Lung microvascular endothelial cell (primary cell): ENCODE results near the gene MPEG1. TPM values are rescaled to one million over a fixed set of nuclear protein-coding genes. Genes with fewer than 3 reads are reported as not detected.
A peak's percentile ranks its signal among the peaks of the same experiment; 100 is the strongest.

ENCODE experiments used
- DNase-seq, 2 donors: peaks; one replicate each; pipeline versions ENCODE4 v3.0.0 to v3.0.0-alpha.2; 2010; ENCODE audit warnings: low read depth in 2 of 2
- total RNA-seq: library from RNA; depleted of rRNA; stranded (reverse); fragments of >200 nt; gene quantifications from 2 replicates; pipeline ENCODE4 v1.2.1, GENCODE V29; 2014

The MPEG1 gene, protein sequence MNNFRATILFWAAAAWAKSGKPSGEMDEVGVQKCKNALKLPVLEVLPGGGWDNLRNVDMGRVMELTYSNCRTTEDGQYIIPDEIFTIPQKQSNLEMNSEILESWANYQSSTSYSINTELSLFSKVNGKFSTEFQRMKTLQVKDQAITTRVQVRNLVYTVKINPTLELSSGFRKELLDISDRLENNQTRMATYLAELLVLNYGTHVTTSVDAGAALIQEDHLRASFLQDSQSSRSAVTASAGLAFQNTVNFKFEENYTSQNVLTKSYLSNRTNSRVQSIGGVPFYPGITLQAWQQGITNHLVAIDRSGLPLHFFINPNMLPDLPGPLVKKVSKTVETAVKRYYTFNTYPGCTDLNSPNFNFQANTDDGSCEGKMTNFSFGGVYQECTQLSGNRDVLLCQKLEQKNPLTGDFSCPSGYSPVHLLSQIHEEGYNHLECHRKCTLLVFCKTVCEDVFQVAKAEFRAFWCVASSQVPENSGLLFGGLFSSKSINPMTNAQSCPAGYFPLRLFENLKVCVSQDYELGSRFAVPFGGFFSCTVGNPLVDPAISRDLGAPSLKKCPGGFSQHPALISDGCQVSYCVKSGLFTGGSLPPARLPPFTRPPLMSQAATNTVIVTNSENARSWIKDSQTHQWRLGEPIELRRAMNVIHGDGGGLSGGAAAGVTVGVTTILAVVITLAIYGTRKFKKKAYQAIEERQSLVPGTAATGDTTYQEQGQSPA
- total RNA-seq, result not detected in 2 replicates

DNA sequence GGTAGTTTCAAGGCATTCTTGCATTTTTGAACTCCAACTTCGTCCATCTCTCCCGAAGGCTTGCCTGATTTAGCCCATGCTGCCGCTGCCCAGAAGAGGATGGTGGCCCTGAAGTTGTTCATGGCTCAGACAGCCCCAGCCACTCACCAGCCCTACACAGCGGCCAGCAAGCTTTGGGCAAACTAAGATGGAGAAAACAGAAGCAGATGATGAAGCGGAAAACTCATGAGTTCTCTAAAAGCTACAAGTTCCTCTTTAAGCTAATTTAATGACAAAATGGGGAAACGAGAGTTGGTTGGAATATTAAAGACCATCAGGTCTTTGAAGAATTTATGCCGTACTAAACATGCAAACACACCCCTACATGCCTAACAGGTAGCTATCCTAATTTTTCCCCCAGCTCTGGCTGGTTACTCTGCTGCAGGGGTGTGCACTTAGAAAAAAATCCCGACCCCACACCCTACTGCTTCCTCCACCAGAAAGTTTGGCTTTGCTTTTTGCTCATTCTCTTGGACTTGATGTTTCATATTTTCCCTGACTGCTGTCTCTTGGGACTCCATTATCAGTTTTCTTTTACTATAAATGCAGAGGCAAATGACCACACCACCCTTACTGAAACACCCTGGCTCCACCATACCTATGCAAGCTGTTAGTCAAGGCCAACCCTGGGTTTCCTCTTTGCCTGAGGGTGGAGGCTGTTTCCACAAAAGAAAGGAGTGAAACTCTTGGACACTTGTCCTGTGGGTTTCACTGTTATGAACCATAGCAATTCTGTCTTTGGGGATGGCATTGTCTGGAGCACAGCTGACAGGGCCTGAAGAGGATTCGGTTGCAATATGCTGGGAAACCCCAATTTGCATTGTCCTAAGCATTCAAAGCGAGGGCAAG lies at the start of gene MPEG1:
Gene MPEG1, minus strand, starts transcription at position 184 of the 888 bp plus-strand sequence. Its CDS starts 62 bp downstream, at position 122.
- no peak for DNase-seq

DNA sequence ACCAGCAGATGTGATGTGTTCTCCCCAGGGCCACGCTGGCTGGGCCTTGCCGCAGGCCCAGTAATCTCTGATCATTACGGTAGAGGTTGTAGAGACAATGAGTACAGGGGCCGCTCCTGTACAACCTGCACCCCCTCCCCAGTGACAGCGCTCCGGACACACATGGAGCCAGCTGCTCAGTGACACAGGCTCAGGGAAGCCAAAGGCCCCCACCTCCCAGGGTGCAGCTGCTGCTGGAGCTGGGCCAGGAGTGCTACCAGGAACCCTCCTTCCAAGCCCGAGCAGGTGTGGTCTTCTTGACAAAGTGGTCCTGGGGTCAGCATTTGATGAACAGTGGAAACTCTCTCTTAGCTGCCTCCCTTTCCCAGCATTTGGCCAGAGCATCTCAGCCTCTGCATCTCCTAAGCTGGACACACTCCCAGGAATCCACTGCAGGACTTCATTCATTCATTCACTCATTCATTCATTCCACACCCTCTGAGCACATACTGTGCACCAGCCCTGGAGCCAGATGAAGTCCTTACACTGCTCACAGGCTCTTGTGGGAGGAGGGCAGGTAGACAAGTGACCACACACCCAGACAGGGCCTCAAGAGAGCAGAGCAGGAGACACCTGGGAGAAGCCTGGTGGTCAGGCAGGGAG lies 49.6 kb upstream of the MPEG1 start:
- DNase-seq, result no peak

DNA sequence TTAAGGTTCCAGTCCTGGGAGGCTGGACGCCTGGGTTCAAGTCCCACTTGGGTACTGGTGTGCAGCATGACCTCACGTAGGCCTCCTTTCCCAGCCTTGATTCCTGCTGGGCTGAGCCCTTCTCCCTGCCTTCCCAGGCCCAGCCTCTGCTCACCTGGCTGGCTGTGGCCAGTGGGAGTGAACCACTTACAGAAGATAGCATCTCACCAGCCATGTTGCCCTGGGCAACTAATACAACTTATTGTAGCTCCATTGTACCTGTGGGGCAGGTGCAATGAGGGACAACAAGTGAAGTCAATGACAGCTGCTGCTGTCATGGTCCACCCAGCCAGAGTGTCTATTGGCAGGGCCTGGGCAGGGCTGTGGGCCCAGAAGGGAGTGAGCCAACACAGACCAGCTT lies 48.4 kb upstream of the MPEG1 start:
- no peak for DNase-seq

DNA sequence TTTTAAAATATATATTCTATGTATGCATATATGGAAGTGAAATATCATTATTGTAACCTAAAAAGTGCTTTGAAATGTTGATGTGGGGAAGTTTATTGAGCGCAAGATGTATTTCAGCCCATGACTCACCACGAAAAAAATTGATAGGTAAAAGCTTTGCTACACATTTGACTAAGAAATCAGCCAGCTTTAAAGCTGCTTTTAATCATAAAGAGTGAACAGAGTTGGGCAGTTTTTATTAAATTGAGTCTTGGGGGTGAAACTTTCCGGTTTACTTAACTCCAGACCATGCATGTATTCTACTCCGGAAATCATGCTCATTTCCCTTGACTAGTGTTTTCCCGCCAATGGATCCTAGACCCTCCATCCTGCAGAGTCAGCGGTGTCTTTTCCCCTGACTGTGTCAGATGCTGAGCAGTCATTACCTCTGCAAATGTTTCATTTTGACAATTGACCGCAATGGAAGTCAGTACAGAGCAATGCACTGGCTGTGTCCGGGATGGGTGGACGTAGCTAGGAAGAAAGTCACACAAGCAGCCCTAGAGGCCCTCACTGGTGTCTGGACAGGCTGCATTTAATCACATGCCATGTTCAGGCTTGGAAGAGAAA lies 47.2 kb upstream of the MPEG1 start:
- DNase-seq, result peak in 1 of 2 donors; percentile 51

DNA sequence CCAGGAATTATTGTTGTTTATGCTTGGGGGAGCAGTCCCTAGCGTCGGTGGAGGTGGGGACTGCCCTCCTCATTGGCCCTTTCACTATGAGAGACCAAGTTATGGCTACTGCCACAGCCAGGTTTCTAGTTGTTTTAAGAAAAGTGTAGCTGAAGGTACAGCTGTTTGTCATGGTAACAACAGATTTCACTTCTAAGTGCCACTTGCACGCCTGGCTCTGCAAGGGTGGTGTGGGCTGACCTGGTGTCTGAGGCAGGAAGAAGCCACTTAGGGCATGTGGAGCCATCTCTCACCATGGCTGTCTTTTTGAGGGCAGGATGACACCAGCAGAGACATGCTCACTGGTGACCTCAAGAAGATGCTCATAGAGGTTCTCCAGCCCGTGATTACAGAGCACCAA lies 46.3 kb upstream of the MPEG1 start:
- no peak for DNase-seq

DNA sequence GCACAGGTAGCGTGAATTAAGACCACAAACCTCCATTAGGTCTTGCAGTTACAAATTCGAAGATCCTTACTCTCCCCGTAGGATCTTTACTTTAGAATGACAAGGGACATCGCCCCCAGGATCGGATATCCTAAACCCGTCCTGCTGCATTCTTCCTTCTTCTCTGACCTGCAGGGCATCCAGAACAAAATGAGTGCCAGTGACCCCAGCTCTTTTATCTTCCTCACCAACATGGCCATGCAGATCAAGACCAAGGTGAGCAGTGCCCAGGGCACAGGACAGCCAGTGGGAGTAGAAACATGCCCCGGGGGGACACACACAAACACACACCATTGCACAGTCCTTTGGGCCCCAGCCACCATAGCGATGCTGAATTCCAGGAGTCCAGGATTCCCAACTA lies 42.6 kb upstream of the MPEG1 start:
- no peak for DNase-seq

DNA sequence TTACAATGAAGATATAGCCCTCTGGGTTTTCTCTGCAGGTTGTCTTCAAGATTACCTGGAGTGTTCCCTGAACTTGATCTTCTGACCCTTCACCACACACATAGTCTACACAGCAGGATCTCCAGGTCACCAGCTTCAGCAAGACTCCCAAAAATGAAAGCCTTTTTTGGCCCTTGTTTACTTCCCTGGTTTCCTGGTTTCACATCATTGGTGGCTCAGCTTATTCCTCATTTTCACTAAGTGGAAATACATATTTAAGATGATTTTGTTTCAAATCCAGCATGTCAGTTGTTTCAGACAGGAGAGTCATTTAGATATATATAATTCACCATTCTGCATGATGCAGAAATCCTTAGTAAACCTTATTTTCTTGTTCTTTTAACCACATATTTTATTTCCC lies 41.6 kb upstream of the MPEG1 start:
- DNase-seq, result no peak

DNA sequence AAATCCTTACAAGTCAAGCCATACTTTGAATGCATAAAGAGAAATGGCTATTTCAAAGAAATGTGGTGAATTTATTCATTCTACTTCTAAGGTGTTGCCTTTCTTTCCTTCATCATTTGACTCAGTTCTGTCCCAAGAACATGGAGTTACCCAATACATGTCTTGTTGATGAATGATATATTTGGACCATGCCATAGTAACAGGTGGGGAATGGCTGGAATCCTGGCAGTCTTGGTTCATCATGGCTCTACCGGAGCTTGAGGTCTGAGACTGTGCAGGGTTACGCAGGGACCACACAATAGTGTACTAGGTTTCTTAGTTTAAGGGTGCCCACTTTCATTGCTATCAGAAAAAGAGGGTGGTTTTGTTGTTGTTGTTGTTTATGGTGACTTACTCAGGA lies 40.3 kb upstream of the MPEG1 start:
- DNase-seq, result no peak

DNA sequence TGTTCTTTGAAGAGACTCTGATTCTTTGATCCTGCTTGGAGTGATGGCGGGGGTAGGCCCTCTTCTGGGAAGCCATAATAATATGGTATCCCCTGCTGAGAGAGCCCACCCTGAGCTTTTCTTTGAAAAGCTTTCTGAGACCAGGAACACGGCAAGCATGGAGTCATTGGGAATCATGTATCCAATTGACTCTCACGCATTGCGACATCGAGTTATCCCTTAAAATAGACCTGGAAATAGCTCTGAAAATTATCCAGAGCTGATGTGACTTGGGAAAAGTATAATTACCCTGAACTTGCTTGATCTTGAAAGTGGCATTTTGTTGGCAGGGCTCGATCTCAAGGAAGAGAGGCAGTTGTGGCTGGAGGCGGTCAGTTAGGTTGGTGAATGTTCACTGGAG lies 36.8 kb upstream of the MPEG1 start:
- no peak for DNase-seq

DNA sequence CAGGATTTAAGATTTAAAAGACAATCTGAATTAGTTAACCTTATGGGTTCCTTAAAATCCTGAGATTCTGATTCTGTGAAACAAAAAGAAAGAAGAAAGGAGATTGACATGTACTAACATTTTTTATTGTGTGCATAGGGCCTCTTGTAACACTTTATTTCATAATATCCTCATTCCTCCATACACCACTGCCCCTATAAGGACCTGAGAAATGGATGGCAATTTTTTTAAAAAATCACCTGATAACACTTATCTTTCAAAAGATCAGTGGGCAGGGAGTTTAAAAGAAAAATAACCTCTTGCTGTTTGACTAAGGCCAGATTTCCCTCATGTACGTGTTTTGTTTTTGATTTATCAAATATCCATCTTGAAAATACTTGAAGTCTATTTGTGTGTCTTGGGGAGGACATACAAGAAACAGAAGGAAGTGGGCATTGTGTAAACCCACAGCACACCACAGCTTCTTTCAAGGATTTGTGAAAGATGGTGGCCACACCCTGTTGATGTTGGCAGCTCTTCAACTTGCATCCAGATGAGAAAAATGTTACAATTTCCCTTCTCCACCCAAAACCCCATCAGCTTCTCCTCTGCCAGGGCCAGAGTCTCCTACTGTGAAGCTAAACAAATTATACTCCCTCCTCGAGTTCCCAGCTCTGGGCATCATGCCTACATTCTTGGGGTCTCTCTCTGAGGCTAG lies 35.0 kb upstream of the MPEG1 start:
- DNase-seq, result peak in 1 of 2 donors; percentile 11

DNA sequence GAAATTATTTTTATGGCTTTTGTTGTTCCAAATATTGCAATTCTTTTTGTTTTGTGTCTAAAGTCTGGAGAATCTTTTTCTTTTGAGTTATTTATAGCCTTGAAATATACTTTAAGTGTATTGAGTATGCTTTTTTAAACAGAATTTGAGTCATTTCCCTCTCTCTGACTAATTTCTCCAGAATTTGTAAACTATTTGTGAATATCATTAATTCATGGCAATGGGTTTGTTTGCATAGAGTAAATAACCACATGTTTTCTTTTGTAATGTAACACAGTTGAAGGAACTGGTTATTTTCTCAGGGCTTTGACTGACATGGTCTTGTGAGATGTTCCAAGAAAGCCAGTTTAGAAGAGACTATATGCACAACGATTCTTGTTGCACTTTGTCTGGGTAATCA lies 30.9 kb upstream of the MPEG1 start:
- DNase-seq, result peak in 1 of 2 donors; percentile 26

DNA sequence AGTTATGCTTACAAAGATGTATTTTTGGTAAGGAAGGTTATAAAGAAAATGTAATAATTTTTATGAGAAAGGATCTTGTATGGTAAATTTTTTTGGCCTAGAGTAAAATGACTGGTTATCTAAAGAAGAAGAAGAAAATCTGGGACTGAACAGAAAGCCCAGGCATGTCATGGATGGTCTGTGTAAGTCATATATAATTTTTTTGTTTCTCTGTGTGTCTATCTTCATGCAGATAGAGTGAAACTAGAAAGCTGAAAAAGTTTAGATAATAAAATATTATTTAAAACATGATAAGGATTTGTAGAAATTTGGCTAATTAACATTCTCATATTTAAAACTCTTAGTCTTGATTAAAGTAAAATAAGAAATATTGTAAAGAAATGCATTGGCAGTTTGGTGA lies 27.6 kb upstream of the MPEG1 start:
- no peak for DNase-seq

DNA sequence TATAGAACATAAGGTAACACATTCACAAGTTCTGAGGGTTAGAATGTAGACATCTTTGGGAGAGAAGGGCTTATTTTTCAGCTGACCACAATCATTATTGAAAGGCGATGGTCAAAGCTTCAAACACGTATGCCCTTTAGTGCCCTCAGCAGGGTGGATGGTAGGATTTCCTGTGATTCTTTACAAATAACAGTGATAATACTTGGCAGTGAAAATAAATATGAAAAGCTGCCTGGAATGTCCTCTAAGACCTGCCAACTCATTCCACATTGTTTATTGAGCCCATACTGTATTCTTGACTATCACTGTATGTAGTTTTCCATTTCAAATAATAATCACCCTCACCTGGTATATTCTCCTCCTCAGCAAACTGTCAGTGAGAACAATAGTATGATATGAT lies 13.7 kb upstream of the MPEG1 start:
- peak; percentile 33 to 81 for DNase-seq

DNA sequence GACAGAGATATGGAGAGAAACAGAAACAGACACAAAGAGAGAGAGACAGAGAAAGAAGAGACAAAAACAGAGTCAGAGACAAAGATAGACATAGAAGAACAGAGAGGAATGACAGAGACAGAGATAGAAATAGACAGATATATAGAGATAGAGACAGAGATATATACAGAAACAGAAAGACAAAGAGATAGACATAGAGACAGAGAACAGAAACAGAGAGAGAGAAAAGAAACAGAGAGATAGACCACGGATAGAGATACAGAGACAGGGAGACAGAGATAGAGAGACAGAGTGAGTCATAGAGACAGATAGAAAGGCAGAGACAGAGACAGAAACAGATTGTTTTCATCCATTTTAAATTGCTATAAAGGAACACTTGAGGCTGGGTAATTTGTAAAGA lies 12.3 kb upstream of the MPEG1 start:
- DNase-seq, result no peak

DNA sequence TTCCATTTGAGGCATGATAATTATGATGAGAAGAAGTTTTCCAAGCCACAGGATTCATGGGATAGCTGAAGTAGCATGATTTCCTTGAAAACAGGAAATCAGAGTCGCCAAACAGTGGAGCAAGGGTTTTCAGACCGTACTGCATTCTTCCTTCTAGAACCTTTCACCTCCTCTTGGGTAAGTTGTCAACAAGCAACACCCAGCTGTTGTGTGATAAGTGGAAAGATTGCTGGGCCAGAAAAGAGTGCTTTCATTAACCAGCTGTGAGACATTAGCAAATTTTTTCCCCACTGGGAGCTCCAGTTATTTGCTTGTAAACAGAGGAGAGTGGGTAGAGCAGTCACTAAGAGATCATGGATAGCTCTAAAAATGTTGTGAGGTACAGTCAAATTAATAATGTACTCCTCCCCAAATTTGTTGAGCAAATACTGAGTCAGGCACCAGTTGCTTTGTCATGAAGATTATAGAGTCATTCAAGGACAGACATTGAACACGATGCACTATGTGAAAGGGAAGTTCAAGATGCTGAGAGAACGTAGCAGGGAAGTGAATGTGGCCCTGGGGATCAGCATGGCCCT lies 11.7 kb upstream of the MPEG1 start:
- DNase-seq, result peak; percentile 36 to 46

DNA sequence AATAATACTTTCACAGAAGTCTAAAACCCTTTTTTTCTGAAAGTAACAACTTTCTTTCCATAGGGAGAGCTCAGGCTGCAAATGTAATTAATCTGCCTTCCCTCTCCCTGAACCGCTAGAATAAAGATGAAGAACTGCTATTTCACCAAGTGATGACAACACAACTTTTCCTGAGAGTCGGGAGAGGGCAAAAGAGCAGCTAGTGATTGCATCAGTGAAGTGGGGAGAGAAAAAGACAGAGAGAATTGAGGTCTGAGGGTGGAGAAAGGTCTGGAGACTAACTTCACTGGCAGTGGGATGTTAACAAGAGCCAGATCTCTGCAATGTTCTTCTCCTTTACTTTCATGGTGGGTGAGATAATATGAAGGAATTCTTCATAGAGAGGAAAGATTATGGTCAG lies 10.9 kb upstream of the MPEG1 start:
- no peak for DNase-seq

DNA sequence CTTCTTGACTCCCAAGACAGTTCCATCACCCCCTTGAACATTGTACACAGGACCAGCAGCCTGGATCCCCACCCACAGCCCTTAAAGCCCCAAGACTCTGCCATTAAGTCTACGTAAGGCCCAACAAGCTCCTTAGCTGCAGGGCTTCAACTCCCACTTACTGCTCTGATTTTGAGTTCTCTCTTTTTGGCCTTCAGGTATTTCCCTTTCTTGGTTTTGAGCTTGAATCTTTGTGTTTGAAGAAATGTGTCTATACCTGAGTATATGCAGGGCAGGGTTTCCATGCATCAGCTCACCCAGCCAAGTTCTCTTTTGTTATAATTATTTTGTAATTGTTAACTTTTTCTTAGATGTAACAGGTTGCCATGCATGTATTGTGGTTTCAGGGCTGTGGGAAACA lies 10.4 kb upstream of the MPEG1 start:
- no peak for DNase-seq

DNA sequence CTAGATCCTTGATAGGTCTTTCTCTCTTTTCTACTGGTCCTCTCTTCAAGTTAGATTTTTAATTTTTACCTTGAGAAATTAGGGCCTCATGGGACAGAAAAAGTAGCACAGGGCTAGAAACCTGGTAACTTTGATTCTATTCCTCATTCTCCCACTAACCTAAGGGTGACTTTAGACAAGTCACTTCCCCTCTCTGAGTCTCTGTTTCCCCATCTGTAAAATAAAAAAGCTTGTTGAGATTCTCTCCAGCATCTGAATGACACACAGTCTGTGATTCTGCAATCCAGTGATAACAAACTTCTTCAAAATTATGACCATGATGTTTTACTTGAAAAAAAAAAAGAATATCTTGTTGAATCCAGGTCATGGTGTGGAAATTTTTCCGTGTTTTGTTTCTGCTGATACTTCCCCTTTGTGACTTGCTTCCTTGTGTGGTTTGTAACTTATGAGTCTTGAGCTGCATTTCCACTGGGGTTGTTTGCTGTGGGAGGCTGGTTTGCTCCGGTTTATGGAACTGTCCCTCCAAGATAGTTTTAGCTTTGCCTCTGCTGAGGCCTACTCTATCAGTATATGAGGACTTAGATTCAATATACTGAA lies 9.8 kb upstream of the MPEG1 start:
- DNase-seq, result no peak

DNA sequence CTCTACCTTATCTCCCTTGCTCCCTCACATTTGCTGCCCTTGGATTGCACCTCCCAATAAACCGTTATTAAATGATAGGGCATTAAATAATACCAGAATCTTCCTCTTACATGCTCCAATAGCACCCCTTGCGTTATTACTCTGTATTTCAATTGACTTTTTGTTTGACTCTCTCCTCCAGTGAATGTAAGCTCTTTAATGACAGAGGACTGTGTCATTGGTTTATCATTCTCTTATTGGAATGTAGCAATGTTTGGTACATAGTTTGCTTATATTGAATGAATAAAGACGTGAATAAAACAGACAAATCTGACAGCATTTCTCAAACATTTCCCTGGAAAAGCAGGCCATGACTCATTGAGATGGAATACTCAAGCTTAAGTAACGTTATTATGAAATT lies 8.7 kb upstream of the MPEG1 start:
- peak in 1 of 2 donors; percentile 33 for DNase-seq

DNA sequence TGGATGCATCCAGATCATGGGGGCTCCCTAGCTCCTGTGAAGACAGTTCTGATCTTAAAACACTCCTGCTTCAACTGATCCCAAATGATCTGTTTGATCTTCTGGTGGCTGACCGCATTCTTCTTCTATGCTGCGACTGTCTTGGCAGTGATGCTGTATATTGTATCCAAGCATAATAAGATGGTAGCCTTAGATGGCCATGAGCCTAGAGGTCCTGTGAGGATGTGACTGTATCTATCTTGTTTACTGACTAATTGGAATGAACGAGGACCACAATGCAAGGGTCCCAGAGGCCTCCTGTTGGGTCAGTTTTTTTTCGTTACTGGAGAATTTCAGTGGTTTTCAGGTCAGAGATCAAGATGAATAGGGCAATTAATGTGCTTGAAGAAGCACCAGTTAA lies 7.1 kb upstream of the MPEG1 start:
- no peak for DNase-seq
